ENCODE results near the gene HAVCR1.
A peak's percentile ranks its signal among the peaks of the same experiment; 100 is the strongest.
"Not testable (repeated sequence)": the region's sequence is repeated elsewhere in the genome, so short reads cannot be mapped to it uniquely, and the experiment has no call there.

Gene HAVCR1

GRCh38 chr5:157047898-157048297, 11.0 kb downstream of the HAVCR1 start:
- no peak for DNase-seq

- not testable (repeated sequence) for DNase-seq
Observed at GRCh38 chr5:157047016-157047415, 11.9 kb downstream of the HAVCR1 start.

- DNase-seq: no peak
Observed at GRCh38 chr5:157046041-157046440, 12.9 kb downstream of the HAVCR1 start.

GRCh38 chr5:157045601-157046000, 13.3 kb downstream of the HAVCR1 start:
- no peak for DNase-seq

- no peak for DNase-seq
Observed at GRCh38 chr5:157038568-157039187, 20.2 kb downstream of the HAVCR1 start.

GRCh38 chr5:157034106-157035072, 24.5 kb downstream of the HAVCR1 start:
- not testable (repeated sequence) for DNase-seq

GRCh38 chr5:157033071-157033583, 25.8 kb downstream of the HAVCR1 start:
- DNase-seq: no peak

GRCh38 chr5:157030692-157031091, 28.2 kb downstream of the HAVCR1 start:
- peak; percentile 32 for DNase-seq

GRCh38 chr5:157029457-157029856, 29.5 kb downstream of the HAVCR1 start:
- DNase-seq: no peak

- DNase-seq: not testable (repeated sequence)
Observed at GRCh38 chr5:157027663-157028062, 31.3 kb downstream of the HAVCR1 start.

GRCh38 chr5:157026789-157027424, 32.0 kb downstream of the HAVCR1 start:
- no peak for DNase-seq

- DNase-seq: peak; percentile 58
Observed at GRCh38 chr5:157025093-157025698, 33.7 kb downstream of the HAVCR1 start.

GRCh38 chr5:157024208-157024959, 34.5 kb downstream of the HAVCR1 start:
- DNase-seq: no peak

GRCh38 chr5:157022024-157022423, 36.9 kb downstream of the HAVCR1 start:
- no peak for DNase-seq

GRCh38 chr5:157020511-157021222, 38.2 kb downstream of the HAVCR1 start:
- DNase-seq: no peak

- DNase-seq: no peak
Observed at GRCh38 chr5:157020002-157020401, 38.9 kb downstream of the HAVCR1 start.

GRCh38 chr5:157014143-157014542, 44.8 kb downstream of the HAVCR1 start:
- DNase-seq: not testable (repeated sequence)

GRCh38 chr5:157006262-157006661, 52.7 kb downstream of the HAVCR1 start:
- no peak for DNase-seq

- no peak for DNase-seq
Observed at GRCh38 chr5:157004893-157005551, 53.9 kb downstream of the HAVCR1 start.

GRCh38 chr5:156991714-156992113, 67.2 kb downstream of the HAVCR1 start:
- no peak for DNase-seq

GRCh38 chr5:156984064-156984463, 74.9 kb downstream of the HAVCR1 start:
- DNase-seq: no peak

Measured in CD4-positive, alpha-beta T cell treated with Interleukin-4 for 4 hours (primary cell).